CD4-positive, CD25-positive, alpha-beta regulatory T cell (primary cell): ENCODE data around the gene ING3. TPM values are rescaled to one million over a fixed set of nuclear protein-coding genes. Genes with fewer than 3 reads are reported as not detected.

ENCODE experiments used
- ATAC-seq, 2 donors: fragments of 150-1000 bp; cut with Tn5 transposase; one replicate each; pipeline ENCODE4 v1.10.0; 2021; ENCODE audit warnings: low read depth in 2 of 2, moderate number of reproducible peaks in 2 of 2, moderate library complexity in 1 of 2
- DNase-seq, 3 donors: peaks; one replicate each; pipeline versions ENCODE4 v3.0.0 to v3.0.0-alpha.2; 2012 to 2022; ENCODE audit warnings: mixed read lengths in 1 of 3
- H3K27ac ChIP-seq: one replicate; pipeline ENCODE4 v1.7.0; 2013; ENCODE audit warnings: mild to moderate bottlenecking, low read length; ENCODE audit not compliant: insufficient read depth, poor library complexity, severe bottlenecking
- H3K27me3 ChIP-seq: one replicate; pipeline ENCODE4 v1.7.0; 2013; ENCODE audit warnings: low read length; ENCODE audit not compliant: control insufficient read depth, insufficient read depth
- H3K36me3 ChIP-seq: one replicate; pipeline ENCODE4 v1.7.0; 2013; ENCODE audit warnings: mild to moderate bottlenecking, low read length, moderate library complexity; ENCODE audit not compliant: control insufficient read depth, insufficient read depth
- H3K4me1 ChIP-seq: 2 replicates; pipeline ENCODE4 v1.7.0; 2013; ENCODE audit warnings: mild to moderate bottlenecking, low read length; ENCODE audit not compliant: insufficient read depth, control insufficient read depth, poor library complexity, severe bottlenecking
- H3K4me3 ChIP-seq: one replicate; pipeline ENCODE4 v1.7.0; 2013; ENCODE audit warnings: low read depth, mild to moderate bottlenecking, low read length, moderate library complexity
- H3K9me3 ChIP-seq, 2 experiments: 1 replicate in 1 of 2; 2 replicates in 1 of 2; pipeline ENCODE4 v1.7.0; 2013; ENCODE audit warnings: low read length in 2 of 2, mild to moderate bottlenecking in 1 of 2, moderate library complexity in 1 of 2; ENCODE audit not compliant: control insufficient read depth in 2 of 2
- H3K27ac Mint-ChIP-seq, 3 donors: one replicate each; pipeline ENCODE4 v1.8.0; 2020 to 2022; ENCODE audit warnings: mild to moderate bottlenecking in 3 of 3, mixed read lengths in 3 of 3, moderate library complexity in 2 of 3
- H3K27me3 Mint-ChIP-seq: one replicate; pipeline ENCODE4 v1.8.0; 2022; ENCODE audit warnings: mild to moderate bottlenecking, mixed read lengths
- H3K36me3 Mint-ChIP-seq: one replicate; pipeline ENCODE4 v1.8.0; 2020; ENCODE audit warnings: mixed read lengths
- H3K4me1 Mint-ChIP-seq, 4 donors: one replicate each; pipeline ENCODE4 v1.8.0; 2020 to 2022; ENCODE audit warnings: mixed read lengths in 4 of 4, mild to moderate bottlenecking in 1 of 4
- H3K4me3 Mint-ChIP-seq, 4 donors: one replicate each; pipeline ENCODE4 v1.8.0; 2020 to 2022; ENCODE audit warnings: mild to moderate bottlenecking in 4 of 4, mixed read lengths in 4 of 4, moderate library complexity in 3 of 4
- H3K9me3 Mint-ChIP-seq, 7 donors: one replicate each; pipeline ENCODE4 v1.8.0; 2020 to 2022; ENCODE audit warnings: mixed read lengths in 7 of 7, mild to moderate bottlenecking in 3 of 7, moderate library complexity in 2 of 7
- polyA plus RNA-seq, 4 donors: library from polyadenylated mRNA; unstranded; fragments of 300-500 nt; fragmentation: Illumina TruSeq; gene quantifications; one replicate each; pipeline ENCODE4 v1.2.3, GENCODE V29; 2021
- total RNA-seq: library from RNA; stranded (reverse); gene quantifications from one replicate; pipeline ENCODE4 v1.2.3, GENCODE V29; 2022

Gene ING3
- total and polyA plus RNA-seq, 5 donors from 2014 or later: 30.4 to 49.3 (median 40.2) TPM

DNA sequence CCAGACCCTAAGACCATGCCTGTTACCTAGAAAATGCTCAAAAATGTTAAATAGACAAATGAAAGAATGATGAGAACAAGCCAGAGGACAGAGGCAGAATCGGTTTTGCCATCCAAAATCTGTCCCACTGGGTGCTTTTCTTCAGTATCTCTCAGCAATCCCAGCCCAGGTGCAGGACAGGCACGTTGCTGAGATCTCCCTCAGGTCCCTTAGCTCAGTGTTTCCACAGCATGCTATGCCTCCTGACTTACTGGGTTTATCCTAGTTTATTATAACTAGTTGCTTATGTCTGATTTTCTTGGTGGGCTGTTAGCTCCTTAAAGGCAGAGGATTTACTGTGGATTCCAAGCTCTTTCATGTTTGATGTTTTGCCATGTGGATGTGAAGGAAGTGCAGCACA lies 58.2 kb downstream of the ING3 start:
- Histone ChIP-seq H3K27ac (no peak overlapping the region), H3K4me3 (no peak overlapping the region), H3K9me3 (no peaks in the 10 kb centered on the region), H3K27me3 (peaks cover 4% of the 10 kb centered on the region), H3K36me3 (no peaks in the 10 kb centered on the region), H3K4me1 (no peaks in the 10 kb centered on the region)
- Mint-ChIP-seq H3K27ac (no peak overlapping the region), H3K27me3 (peaks cover 11% of the 10 kb centered on the region), H3K9me3 (peaks cover 0 to 3% (median 0%) of the 10 kb centered on the region in 7 donors), H3K36me3 (no peaks in the 10 kb centered on the region), H3K4me3 (no peak overlapping the region), H3K4me1 (no peaks in the 10 kb centered on the region)
- DNase-seq (no peak), ATAC-seq (no peak)

- Mint-ChIP-seq H3K4me3 (no peak overlapping the region), H3K4me1 (no peaks in the 10 kb centered on the region), H3K36me3 (no peaks in the 10 kb centered on the region), H3K9me3 (peaks cover 0 to 3% (median 0%) of the 10 kb centered on the region in 7 donors), H3K27me3 (peaks cover 25% of the 10 kb centered on the region), H3K27ac (no peak overlapping the region)
- H3K27me3 ChIP-seq: peaks cover 4% of the 10 kb centered on the region
- H3K36me3 ChIP-seq: no peaks in the 10 kb centered on the region
- no peak overlapping the region for H3K4me3 ChIP-seq
- no peak for DNase-seq
- no peaks in the 10 kb centered on the region for H3K4me1 ChIP-seq
- no peaks in the 10 kb centered on the region for H3K9me3 ChIP-seq
- no peak for ATAC-seq
- H3K27ac ChIP-seq: no peak overlapping the region
Measured at GRCh38 chr7:121011401-121011800, 60.8 kb downstream of the ING3 start.

DNA sequence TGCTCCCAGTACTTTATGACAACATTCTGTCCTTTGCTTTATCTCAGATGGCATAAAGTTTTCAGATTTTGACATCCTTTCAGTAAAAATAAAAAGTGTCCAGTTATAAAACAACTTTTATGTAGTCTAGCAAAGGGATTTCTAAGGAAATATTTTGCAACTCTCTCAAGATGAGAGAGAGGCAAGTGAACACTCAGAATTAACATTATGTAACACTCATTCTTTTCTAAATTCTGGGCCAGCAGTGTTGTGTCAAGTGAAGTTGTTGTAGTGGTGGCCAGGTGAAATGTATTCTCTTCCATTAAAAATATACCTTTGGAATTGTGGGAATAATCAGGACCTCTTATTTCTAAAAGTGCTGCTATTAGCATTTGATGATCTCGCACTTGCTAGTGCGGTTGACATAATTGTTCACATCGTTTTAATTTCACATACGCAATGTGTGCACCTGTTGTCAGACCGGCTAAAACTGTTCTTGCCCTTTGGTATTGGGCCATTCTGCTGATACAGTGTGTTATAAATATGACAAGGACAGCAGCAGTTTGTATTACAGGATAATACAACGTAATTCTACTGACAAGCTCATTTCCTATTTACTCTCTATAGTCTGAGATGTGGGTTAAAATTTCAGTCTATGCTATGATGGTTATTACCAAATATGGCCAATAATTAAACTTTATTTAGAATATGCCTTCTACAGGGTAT lies 61.7 kb downstream of the ING3 start:
- Histone ChIP-seq H3K4me3 (no peak overlapping the region), H3K9me3 (no peaks in the 10 kb centered on the region), H3K4me1 (no peaks in the 10 kb centered on the region), H3K36me3 (no peaks in the 10 kb centered on the region), H3K27ac (no peak overlapping the region), H3K27me3 (peaks cover 4% of the 10 kb centered on the region)
- H3K27ac Mint-ChIP-seq: no peak overlapping the region
- H3K9me3 Mint-ChIP-seq: no peaks in the 10 kb centered on the region
- no peaks in the 10 kb centered on the region for H3K4me1 Mint-ChIP-seq
- no peak overlapping the region for H3K4me3 Mint-ChIP-seq
- DNase-seq (no peak), ATAC-seq (no peak)
- H3K27me3 Mint-ChIP-seq: peaks cover 27% of the 10 kb centered on the region
- H3K36me3 Mint-ChIP-seq: no peaks in the 10 kb centered on the region

GRCh38 chr7:121012919-121013318 lies 62.3 kb downstream of the ING3 start:
- Histone ChIP-seq H3K27me3 (peaks cover 4% of the 10 kb centered on the region), H3K36me3 (no peaks in the 10 kb centered on the region), H3K4me3 (no peak overlapping the region), H3K4me1 (no peaks in the 10 kb centered on the region), H3K27ac (no peak overlapping the region), H3K9me3 (no peaks in the 10 kb centered on the region)
- Mint-ChIP-seq H3K27me3 (peaks cover 22% of the 10 kb centered on the region), H3K36me3 (no peaks in the 10 kb centered on the region), H3K27ac (no peak overlapping the region), H3K4me1 (no peaks in the 10 kb centered on the region), H3K9me3 (no peaks in the 10 kb centered on the region), H3K4me3 (no peak overlapping the region)
- no peak for ATAC-seq
- no peak for DNase-seq

DNA sequence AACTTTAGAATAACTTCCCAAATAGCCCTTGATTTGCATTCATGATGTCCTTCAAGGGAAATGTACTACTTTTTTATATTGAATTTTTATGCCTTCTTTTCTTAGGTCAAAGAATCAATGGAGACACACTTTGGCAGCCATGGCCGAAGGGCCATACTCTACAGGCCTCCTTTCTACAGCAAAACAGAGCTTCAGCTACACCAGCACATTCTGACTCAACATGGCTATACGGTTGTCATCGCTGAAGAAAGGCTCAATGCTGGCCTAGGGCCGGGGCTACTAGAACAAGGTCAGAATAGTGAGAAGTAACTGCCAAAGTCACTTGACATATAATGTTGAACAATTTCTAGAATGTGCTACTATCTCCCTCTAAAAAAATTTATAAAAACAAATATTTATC lies 65.0 kb downstream of the ING3 start:
- no peaks in the 10 kb centered on the region for H3K36me3 ChIP-seq
- H3K9me3 ChIP-seq: no peaks in the 10 kb centered on the region
- ATAC-seq (no peak), DNase-seq (no peak)
- H3K36me3 Mint-ChIP-seq: no peaks in the 10 kb centered on the region
- no peak overlapping the region for H3K27ac Mint-ChIP-seq
- H3K4me3 Mint-ChIP-seq: no peak overlapping the region
- H3K9me3 Mint-ChIP-seq: no peaks in the 10 kb centered on the region
- no peak overlapping the region for H3K4me3 ChIP-seq
- H3K4me1 ChIP-seq: no peaks in the 10 kb centered on the region
- no peak overlapping the region for H3K27ac ChIP-seq
- no peaks in the 10 kb centered on the region for H3K4me1 Mint-ChIP-seq
- peaks cover 24% of the 10 kb centered on the region for H3K27me3 Mint-ChIP-seq
- H3K27me3 ChIP-seq: peaks cover 4% of the 10 kb centered on the region

DNA sequence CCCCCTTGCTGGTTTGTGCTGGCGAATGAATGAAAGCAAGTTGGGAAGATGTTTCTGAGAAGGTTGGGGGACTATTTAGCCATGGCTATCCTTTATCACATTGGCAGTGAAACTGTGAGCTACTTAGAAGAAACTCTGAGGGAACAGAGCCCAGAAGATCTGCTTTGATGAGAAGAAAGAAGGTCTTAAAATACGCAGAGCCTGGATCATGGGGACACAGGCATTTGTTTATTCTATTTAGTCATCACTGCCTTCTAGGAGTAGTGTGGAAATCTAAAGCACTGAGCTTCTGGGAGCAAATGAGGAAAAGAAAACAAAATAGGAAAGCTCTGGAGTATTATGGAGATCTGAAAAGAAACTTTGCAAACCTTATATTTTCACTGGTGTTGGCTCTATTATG lies 66.4 kb downstream of the ING3 start:
- Histone ChIP-seq H3K27me3 (peaks cover 4% of the 10 kb centered on the region), H3K27ac (no peak overlapping the region), H3K4me1 (no peaks in the 10 kb centered on the region), H3K9me3 (no peaks in the 10 kb centered on the region), H3K4me3 (no peak overlapping the region), H3K36me3 (no peaks in the 10 kb centered on the region)
- Mint-ChIP-seq H3K36me3 (no peaks in the 10 kb centered on the region), H3K4me3 (no peak overlapping the region), H3K4me1 (no peaks in the 10 kb centered on the region), H3K9me3 (no peaks in the 10 kb centered on the region), H3K27ac (no peak overlapping the region), H3K27me3 (peaks cover 27% of the 10 kb centered on the region)
- no peak for ATAC-seq
- DNase-seq: no peak

DNA sequence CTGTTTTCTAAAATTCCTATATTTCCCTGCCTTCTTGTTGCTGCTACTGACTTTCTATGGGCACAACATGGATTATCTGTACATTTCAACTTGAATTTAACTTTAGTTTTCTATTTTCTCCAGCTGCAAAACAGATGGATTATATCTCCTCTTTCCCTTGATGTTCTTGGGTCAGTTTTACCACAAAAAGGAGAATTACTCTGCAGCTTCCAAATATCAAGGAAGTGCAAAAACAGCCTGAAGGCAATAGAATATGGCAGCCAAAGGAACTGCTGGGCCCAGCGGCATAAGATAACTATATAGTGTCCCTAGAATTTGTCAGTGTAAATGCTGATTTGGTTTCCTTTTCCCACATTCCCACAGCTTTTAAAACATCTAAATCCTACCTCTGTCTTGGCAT lies 67.0 kb downstream of the ING3 start:
- Histone ChIP-seq H3K9me3 (no peaks in the 10 kb centered on the region), H3K27me3 (peaks cover 2% of the 10 kb centered on the region), H3K4me3 (no peak overlapping the region), H3K27ac (no peak overlapping the region), H3K4me1 (no peaks in the 10 kb centered on the region), H3K36me3 (no peaks in the 10 kb centered on the region)
- DNase-seq (no peak), ATAC-seq (no peak)
- H3K4me1 Mint-ChIP-seq: no peaks in the 10 kb centered on the region
- H3K27me3 Mint-ChIP-seq: peaks cover 28% of the 10 kb centered on the region
- no peak overlapping the region for H3K27ac Mint-ChIP-seq
- no peaks in the 10 kb centered on the region for H3K36me3 Mint-ChIP-seq
- H3K9me3 Mint-ChIP-seq: no peaks in the 10 kb centered on the region
- no peak overlapping the region for H3K4me3 Mint-ChIP-seq

- H3K4me3 Mint-ChIP-seq: no peak overlapping the region
Measured at GRCh38 chr7:121019018-121019417, 68.4 kb downstream of the ING3 start.

More at GRCh38 chr7:121019018-121019417, 68.4 kb downstream of the ING3 start:
- Histone ChIP-seq H3K36me3 (no peaks in the 10 kb centered on the region), H3K27ac (no peak overlapping the region), H3K4me3 (no peak overlapping the region), H3K4me1 (no peaks in the 10 kb centered on the region), H3K9me3 (no peaks in the 10 kb centered on the region), H3K27me3 (peaks cover 1% of the 10 kb centered on the region)
- ATAC-seq (no peak), DNase-seq (no peak)
- H3K36me3 Mint-ChIP-seq: no peaks in the 10 kb centered on the region
- no peak overlapping the region for H3K27ac Mint-ChIP-seq
- no peaks in the 10 kb centered on the region for H3K9me3 Mint-ChIP-seq
- no peaks in the 10 kb centered on the region for H3K4me1 Mint-ChIP-seq
- peaks cover 28% of the 10 kb centered on the region for H3K27me3 Mint-ChIP-seq
